WI38 (cell line): ENCODE data around the gene ZSWIM5.
"Not testable (repeated sequence)": the region's sequence is repeated elsewhere in the genome, so short reads cannot be mapped to it uniquely, and the experiment has no call there.

Experiments
- H3K4me3 ChIP-seq: 2 replicates; pipeline ENCODE4 v1.5.1; 2011; ENCODE audit warnings: low read depth, mild to moderate bottlenecking, control low read depth, low read length
- TF ChIP-seq, protein P1 (sequence below): IDR thresholded peaks from 2 replicates; pipeline ENCODE4 v1.5.1; 2012; ENCODE audit warnings: low read depth, mild to moderate bottlenecking, control low read depth, low read length

The ZSWIM5 gene

DNA sequence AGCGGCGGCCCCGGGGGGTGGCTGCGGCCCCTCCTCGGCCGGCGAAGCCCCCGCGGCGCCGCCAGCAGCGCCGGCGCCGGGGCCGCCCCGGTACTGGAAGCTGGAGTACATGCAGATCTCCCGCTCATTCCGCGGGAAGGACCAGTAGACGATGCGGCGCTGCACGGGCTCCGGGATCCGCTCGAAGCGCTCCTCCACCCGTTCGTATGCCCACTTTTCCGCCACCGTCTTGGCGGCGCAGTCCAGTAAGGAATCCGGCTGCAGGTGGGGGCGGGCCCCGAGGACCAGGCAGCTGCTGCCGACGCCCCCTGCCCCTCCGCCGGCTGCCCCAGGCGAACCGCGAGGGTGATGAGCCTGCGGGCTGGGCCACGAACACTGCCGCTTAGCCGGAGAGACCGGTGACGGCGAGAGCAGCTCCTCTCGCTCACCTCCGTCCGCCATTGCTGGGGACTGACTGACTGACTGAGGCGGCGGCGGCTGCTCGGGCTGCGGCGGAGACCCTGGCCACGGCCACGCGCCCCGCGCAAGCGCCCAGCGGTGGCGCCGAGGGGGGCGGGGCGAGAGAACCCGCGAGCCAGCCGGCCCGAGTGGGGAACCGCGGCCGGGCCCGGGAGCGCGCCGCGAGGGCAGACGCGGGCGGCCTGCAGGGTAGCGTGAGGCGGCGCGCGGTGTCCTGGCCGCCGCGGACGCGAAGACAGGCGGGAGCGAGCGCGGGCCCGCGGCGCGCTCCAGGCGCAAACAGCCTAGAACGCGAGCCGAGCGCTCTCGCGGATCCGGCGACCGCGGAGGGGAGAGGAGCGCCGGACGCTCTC, at the start of gene ZSWIM5:
ZSWIM5 (minus strand) TSS at position 696 of the 812 bp plus-strand sequence; CDS start at position 441, 255 bp downstream.
- TF ChIP-seq, protein P1, sequence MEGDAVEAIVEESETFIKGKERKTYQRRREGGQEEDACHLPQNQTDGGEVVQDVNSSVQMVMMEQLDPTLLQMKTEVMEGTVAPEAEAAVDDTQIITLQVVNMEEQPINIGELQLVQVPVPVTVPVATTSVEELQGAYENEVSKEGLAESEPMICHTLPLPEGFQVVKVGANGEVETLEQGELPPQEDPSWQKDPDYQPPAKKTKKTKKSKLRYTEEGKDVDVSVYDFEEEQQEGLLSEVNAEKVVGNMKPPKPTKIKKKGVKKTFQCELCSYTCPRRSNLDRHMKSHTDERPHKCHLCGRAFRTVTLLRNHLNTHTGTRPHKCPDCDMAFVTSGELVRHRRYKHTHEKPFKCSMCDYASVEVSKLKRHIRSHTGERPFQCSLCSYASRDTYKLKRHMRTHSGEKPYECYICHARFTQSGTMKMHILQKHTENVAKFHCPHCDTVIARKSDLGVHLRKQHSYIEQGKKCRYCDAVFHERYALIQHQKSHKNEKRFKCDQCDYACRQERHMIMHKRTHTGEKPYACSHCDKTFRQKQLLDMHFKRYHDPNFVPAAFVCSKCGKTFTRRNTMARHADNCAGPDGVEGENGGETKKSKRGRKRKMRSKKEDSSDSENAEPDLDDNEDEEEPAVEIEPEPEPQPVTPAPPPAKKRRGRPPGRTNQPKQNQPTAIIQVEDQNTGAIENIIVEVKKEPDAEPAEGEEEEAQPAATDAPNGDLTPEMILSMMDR: no peak
- peak within 1 kb of the TSS; percentile 60 for H3K4me3 ChIP-seq

DNA sequence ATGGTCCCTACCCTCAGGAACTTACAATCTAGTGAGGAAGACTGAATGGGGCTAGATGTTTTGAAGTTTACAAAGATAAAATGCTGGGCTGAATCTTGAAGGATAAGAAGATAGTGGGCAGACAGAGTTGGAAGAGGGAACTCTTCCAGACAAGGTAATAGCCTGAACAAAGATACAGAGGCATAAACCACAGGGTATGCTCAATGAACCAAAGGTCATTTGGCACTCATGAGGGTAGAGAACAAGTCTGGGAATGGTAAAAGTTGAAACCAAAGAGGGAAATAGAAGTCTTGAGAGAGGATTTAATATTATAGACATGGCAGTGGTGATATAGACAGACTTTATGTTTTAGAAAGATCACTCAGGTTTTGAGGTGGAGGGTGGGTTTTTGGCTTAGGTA, 48.1 kb upstream of the ZSWIM5 start:
- TF ChIP-seq, protein P1: no peak
- H3K4me3 ChIP-seq: no peak overlapping the region

DNA sequence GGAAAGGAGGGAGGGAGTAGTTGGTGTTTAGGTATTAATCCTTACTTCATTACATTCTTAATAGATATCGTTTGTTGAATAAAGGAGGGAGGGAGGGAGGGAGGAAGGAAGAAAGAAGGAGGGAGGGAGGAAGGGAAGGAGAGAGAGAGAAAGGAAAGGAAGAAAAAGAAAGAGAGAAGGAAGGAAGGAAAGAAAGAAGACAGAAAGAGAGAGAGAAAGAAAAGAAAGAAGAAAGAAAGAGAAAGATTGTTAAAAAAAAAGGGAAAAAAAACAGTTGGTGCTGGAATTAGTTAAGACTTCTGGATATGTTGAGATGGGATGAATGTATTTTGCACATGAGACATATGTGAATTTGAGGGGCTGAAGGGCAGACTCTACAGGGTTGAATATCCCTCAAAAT, 44.1 kb upstream of the ZSWIM5 start:
- TF ChIP-seq, protein P1: no peak
- no peak overlapping the region for H3K4me3 ChIP-seq

DNA sequence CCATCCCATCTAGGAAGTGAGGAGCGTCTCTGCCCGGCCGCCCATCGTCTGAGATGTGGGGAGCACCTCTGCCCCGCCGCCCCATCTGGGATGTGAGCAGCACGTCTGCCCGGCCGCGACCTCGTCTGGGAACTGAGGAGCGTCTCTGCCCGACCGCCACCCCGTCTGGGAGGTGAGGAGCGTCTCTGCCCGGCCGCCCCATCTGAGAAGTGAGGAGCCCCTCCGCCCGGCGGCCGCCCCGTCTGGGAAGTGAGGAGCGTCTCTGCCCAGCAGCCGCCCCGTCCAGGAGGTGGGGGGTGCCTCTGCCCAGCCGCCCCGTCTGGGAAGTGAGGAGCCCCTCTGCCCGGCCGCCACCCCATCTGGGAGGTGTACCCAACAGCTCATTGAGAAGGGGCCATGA, 41.6 kb upstream of the ZSWIM5 start:
- H3K4me3 ChIP-seq: not testable (repeated sequence)

DNA sequence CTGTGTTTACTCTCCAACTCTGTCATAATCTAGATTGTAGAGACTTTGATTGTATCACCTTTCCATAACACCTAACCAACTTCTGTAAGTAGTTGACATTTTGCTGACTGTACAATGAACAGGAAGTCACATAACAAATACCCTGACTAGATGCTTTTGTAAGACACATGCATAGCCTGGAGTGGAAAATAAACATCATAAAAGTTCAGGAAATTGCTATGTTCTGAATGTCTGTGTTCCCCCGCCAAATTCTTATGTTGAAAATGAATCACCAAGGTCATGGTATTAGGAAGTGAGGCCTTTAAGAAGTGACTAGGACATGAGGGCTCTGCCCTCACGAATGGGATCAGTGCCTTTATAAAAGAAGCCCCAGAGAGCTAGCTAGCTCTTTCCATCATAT, 40.4 kb upstream of the ZSWIM5 start:
- no peak overlapping the region for H3K4me3 ChIP-seq
- TF ChIP-seq, protein P1: no peak

DNA sequence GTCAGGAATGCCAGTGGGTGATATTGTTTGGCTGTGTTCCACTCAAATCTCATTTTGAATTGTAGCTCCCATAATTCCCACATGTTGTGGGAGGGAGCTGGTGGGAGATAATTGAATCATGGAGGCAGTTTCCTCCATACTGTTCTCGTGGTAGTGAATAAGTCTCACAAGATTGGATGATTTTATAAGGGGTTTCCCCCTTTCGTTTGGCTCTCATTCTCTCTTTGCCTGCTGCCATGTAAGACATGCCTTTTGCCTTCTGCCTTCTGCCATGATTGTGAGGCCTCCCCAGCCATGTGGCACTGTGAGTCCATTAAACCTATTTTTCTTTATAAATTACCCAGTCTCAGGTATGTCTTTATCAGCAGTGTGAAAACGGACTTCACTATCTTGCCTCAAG, 40.0 kb upstream of the ZSWIM5 start:
- H3K4me3 ChIP-seq: not testable (repeated sequence)

DNA sequence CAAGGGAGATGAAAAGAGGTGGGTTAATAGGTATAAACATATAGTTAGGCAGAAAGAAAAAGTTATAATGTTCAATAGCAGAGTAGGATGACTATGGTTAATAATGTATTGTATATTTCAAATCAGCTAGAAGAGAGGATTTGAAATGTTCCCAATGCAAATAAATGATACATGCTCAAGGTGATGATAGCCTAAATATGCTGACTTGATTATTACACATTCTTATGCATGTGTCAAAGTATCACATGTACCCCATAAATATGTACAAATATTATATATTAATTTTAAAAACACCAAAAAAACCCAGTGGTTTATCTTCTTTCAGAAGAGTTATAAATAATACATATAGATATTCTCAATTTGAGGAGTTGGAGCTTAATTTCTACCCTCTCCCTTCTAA, 38.3 kb upstream of the ZSWIM5 start:
- no peak overlapping the region for H3K4me3 ChIP-seq
- TF ChIP-seq, protein P1: no peak

DNA sequence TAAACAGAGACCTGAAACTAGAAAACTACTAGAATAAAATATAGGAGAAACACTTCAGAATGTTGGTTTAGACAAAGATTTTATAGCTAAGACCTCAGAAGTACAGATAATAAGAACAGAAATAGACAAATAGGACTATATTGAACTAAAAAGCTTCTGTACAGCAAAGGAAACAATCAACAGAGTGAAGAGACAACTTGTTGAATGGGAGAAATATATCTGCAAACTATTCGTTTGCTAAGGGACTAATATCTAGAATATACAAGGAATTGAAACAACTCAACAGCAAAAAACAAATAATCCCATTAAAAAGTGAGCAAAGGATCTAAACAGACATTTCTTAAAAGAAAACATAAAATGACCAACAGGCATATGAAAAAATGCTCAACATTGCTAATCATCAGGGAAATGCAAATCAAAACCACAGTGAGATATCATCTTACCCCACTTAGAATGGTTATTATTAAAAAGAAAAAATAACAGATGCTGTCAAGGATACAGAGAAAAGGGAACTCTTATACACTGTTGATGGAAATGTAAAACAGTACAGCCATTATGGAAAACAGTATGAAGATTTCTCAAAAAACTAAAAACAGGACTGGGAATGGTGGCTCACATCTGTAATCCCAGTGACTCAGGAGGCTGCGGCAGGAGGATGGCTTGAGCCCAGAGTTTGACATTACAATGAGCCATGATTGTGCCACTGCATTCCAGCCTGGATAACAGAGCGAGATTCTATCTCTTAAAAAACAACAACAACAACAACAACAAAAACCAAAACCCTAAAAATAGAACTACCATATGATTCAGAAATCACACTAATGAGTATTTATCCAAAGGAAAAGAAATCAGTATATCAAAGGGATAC, 37.3 kb upstream of the ZSWIM5 start:
- TF ChIP-seq, protein P1: no peak

More for the DNA sequence above, 37.3 kb upstream of the ZSWIM5 start:
- no peak overlapping the region for H3K4me3 ChIP-seq
